GM12892 (cell line): ENCODE data around the gene MEN1.

Experiments used
- DNase-seq: peaks from one replicate; pipeline ENCODE4 v3.0.0; 2011; ENCODE audit not compliant: insufficient read length
- FAIRE-seq: peaks from 2 replicates; lab custom pipeline; 2011; peaks lifted over from hg19 to GRCh38; lab: Jason Lieb, UNC
- POLR2A ChIP-seq: IDR thresholded peaks from 2 replicates; pipeline ENCODE4 v1.6.1; 2011; ENCODE audit warnings: low read depth, low read length, control low read depth
- POLR2AphosphoS5 ChIP-seq: IDR thresholded peaks from 2 replicates; pipeline ENCODE4 v1.6.1; 2011; ENCODE audit warnings: low read depth, low read length, control low read depth
- TAF1 ChIP-seq: IDR thresholded peaks from 2 replicates; pipeline ENCODE4 v1.6.1; 2011; ENCODE audit warnings: low read depth, mild to moderate bottlenecking, control low read depth, low read length, borderline replicate concordance

Gene MEN1

GRCh38 chr11:64760759-64761420, 49.5 kb downstream of the MEN1 start:
- no peak for DNase-seq
- TF ChIP-seq POLR2A: no peak
- TF ChIP-seq POLR2AphosphoS5: no peak; the same call in 1 of the 2 replicates
- TF ChIP-seq TAF1: no peak
- no peak for FAIRE-seq

GRCh38 chr11:64759722-64760719, 50.3 kb downstream of the MEN1 start, which contains the start of gene PYGM:
Gene PYGM (minus strand): TSS chr11:64759974. CDS start chr11:64759898, 76 bp downstream.
- FAIRE-seq: no peak
- DNase-seq: no peak
- TF ChIP-seq TAF1: no peak
- TF ChIP-seq POLR2A: peak; percentile 48; the same call in 1 of the 2 replicates

DNA sequence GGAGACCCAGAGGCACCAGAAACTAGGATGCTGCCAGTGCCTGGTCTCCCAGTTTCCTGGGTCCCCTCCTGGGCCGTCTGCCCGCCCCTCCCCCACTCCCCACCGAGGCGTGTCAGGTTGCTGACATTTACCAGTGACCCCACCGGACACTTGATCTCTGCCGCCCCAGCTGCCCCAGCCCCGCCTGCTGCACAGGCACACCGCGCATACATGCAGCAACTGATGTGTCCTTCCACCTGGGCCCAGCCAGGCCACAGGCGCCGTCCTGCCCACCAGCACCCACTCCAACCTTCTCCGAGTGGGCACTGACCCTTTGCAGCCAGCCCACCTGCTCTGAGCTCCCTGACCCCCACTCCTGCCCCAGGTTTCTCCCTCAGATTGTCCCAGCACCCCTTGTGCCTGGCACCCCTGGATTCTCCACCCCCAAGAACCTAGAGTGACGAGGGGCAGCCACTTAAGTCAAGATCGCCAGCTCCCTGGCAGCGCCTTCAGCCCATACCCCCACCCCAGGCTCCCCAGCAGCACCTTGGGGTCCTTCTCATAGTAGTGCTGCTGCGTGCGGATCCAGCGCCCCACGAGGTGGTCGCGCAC, 51.1 kb downstream of the MEN1 start:
- no peak for FAIRE-seq
- DNase-seq: no peak
- TF ChIP-seq TAF1 (no peak), POLR2A (no peak), POLR2AphosphoS5 (no peak)

DNA sequence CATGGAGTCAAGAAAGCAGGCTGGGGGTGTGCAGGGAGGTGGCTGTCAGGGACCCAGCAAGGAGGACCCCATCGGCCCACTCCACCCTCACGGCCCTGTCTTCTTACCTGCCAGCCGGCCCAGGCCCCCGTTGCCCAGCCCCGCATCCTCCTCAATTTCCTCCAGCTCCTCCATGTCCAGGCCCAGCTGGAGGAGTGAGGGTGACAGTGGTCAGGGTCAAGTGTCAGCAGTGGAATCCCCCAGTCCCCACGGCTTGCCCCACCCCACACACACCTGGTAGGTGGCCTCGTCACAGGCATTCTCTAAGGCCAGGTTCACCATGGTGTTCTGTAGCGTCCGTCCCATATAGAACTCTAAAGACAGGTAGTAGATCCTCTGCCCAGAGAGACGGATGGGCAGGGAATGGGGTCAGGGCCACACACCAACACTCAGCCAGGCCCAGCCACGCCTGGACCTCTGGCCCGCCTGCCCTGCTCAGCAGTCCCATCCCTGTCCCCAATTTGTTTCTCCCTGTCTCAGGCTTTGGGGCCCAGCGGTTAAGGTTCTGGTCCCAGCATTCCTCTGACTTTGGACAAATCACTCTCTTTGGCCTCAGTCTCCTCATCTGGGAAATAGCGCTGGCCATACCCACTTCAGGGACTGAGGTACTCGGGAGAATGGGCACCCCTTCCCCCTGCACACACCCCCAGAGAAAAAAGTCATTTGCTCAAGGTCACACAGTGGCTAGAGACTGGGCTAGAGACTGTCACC, 51.8 kb downstream of the MEN1 start:
- TF ChIP-seq POLR2AphosphoS5 (no peak), TAF1 (no peak)
- no peak for DNase-seq
- FAIRE-seq: no peak

DNA sequence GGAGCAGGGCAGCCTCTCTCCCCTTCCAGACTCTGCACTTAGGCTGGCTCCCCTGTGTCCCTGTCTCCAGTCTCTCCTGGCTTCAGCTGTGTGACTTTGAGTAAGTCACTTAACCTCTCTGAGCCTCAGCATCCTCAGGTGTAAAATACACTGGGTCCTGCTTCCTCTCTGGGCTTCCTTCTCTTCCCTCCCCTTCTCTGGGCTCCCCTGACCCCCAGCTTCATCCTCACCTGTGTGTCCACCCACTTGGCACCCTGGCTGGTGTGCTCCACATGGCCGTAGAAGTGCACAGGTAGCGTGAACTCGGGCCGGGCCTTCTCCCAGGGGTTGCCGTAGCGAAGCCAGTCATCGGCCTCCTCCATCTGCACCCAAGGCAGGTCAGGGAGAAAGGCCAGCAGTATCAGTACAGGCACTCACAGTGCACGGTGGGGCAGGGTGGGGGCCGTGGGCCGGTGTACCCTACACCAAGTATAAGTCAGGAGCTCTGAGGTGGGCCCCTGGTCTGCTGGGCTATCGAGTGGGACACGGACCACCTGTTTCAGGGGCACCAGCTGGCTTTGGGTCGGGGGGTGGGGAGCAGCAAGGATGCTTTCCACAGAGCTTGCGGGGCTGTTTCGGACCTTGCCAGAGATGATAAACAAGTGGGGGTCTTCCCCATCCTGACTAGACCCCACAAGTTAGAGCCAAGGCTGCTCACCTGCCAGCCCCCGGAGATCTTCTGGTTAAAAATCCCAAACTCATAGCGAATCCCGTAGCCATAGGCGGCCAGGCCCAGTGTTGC, 52.6 kb downstream of the MEN1 start:
- DNase-seq (no peak), FAIRE-seq (no peak)
- no peak for TF ChIP-seq POLR2A
- TF ChIP-seq POLR2AphosphoS5: no peak
- TF ChIP-seq TAF1: no peak

- no peak for DNase-seq
- TF ChIP-seq POLR2AphosphoS5: no peak
- no peak for TF ChIP-seq POLR2A
- TF ChIP-seq TAF1: no peak
- no peak for FAIRE-seq
Observed at GRCh38 chr11:64755681-64756361, 54.5 kb downstream of the MEN1 start.

DNA sequence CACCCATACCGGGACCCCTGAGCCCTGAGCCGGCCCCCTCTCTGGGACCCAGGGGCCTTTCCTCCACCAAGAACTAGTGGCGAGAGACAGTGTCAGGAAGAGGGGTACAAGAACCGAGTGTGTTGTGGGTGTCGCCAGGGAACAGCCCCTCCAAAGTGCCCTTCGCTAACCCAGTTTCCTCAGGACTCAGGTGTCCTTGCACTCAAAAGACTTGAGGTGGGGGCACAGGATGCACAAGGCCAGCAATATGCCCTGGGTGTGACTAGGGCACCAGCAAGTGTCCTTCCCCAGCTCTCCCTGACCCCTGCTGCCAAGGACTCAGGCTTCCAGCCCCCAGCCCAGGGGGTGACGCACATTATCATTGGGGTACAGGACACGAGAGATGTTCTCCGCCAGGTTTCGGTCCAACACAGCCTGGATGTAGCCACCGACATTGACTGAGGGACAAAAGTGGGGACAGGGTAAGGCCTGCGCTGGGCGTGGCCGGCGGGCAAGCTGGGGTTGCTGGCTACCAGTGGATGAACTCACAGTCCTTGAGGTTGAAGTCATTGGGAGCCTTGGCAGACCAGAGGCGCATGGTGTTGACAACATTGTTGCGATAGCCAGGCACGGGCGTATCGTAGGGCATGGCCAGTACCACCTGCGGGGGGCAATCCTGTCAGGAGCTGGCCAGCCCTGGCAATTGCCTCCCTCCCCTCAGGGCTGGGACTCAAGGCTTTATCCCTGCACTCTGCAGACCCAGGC, 55.3 kb downstream of the MEN1 start:
- FAIRE-seq (no peak), DNase-seq (no peak)
- no peak for TF ChIP-seq POLR2A
- TF ChIP-seq TAF1: no peak
- TF ChIP-seq POLR2AphosphoS5: no peak

- DNase-seq (no peak), FAIRE-seq (no peak)
- TF ChIP-seq POLR2AphosphoS5 (no peak), TAF1 (no peak), POLR2A (no peak)
Observed at GRCh38 chr11:64754124-64754918, 56.0 kb downstream of the MEN1 start.
